Measurements from ENCODE around the gene PEAR1.

DNA sequence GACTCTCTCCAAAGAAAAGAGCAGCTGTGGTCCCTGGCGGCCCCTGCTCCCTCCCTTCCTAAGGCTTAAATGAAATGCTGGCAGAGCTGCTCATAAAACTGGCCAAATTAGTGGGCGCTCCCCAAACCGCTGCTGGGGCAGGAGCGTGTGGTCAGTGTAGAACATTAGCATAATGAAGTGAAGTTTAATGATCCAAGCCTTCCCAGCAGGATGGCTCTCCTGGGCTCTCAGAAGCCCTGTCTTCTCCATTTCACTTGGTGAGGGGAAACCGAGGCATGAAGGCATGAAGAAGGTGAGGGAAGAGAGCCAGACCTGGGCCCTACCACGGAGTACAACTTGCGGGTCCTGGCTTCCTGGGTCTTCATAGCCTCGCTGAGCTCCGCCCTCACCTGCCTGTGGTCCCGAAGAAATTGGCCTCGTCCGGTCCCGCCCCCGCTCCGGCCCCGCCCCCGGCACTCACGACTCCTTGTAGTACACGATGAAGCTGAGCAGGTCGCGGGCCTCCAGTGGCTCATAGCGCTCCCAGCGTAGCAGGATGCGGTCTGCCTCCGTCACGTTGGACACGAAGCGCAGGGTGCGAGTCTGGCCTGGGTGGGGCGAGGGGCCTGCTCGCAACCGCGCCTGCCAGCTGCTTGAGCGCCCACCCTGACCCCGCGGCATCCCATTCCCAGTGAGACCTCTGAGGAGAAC, 44.9 kb upstream of the PEAR1 start:
- TF ChIP-seq SP1 (IDR thresholded peaks at IDR 0.05; ENCODE audit: low read depth) (no peak), CTCF (IDR thresholded peaks at IDR 0.05 in 2 of 3, conservative IDR thresholded peaks at IDR 0.05 in 1 of 3; ENCODE audit: borderline replicate concordance in 1 of 3, insufficient read depth in 1 of 3, low read depth in 2 of 3, low read length in 2 of 3) (no peak), EZH2phosphoT487 (IDR thresholded peaks at IDR 0.05; ENCODE audit: borderline replicate concordance) (no peak)
- TF ChIP-seq, protein P1, sequence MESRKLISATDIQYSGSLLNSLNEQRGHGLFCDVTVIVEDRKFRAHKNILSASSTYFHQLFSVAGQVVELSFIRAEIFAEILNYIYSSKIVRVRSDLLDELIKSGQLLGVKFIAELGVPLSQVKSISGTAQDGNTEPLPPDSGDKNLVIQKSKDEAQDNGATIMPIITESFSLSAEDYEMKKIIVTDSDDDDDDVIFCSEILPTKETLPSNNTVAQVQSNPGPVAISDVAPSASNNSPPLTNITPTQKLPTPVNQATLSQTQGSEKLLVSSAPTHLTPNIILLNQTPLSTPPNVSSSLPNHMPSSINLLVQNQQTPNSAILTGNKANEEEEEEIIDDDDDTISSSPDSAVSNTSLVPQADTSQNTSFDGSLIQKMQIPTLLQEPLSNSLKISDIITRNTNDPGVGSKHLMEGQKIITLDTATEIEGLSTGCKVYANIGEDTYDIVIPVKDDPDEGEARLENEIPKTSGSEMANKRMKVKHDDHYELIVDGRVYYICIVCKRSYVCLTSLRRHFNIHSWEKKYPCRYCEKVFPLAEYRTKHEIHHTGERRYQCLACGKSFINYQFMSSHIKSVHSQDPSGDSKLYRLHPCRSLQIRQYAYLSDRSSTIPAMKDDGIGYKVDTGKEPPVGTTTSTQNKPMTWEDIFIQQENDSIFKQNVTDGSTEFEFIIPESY (IDR thresholded peaks at IDR 0.05; ENCODE audit: extremely low read depth, insufficient replicate concordance, low read length), result no peak
- TF ChIP-seq, protein P2, sequence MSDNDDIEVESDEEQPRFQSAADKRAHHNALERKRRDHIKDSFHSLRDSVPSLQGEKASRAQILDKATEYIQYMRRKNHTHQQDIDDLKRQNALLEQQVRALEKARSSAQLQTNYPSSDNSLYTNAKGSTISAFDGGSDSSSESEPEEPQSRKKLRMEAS (IDR thresholded peaks at IDR 0.05), result no peak
